K562 treated with DMSO at 1 percent for 24 hours (cell line): ENCODE data around the gene GPR25. TPM values are rescaled to one million over a fixed set of nuclear protein-coding genes. Genes with fewer than 3 reads are reported as not detected.

ENCODE experiments used
- total RNA-seq: library from RNA; unstranded; fragments of 300-600 nt; gene quantifications from 2 replicates; pipeline ENCODE4 v1.2.3, GENCODE V29; 2022; ENCODE audit warnings: low read depth; ENCODE audit not compliant: insufficient read depth

GPR25 gene, protein sequence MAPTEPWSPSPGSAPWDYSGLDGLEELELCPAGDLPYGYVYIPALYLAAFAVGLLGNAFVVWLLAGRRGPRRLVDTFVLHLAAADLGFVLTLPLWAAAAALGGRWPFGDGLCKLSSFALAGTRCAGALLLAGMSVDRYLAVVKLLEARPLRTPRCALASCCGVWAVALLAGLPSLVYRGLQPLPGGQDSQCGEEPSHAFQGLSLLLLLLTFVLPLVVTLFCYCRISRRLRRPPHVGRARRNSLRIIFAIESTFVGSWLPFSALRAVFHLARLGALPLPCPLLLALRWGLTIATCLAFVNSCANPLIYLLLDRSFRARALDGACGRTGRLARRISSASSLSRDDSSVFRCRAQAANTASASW
- total RNA-seq = not detected in 2 replicates

GRCh38 chr1:200872446-200873115 is at the start of gene GPR25:
Gene GPR25, plus strand, starts transcription at chr1:200872981. Its CDS starts 57 bp downstream, at chr1:200873038.

DNA sequence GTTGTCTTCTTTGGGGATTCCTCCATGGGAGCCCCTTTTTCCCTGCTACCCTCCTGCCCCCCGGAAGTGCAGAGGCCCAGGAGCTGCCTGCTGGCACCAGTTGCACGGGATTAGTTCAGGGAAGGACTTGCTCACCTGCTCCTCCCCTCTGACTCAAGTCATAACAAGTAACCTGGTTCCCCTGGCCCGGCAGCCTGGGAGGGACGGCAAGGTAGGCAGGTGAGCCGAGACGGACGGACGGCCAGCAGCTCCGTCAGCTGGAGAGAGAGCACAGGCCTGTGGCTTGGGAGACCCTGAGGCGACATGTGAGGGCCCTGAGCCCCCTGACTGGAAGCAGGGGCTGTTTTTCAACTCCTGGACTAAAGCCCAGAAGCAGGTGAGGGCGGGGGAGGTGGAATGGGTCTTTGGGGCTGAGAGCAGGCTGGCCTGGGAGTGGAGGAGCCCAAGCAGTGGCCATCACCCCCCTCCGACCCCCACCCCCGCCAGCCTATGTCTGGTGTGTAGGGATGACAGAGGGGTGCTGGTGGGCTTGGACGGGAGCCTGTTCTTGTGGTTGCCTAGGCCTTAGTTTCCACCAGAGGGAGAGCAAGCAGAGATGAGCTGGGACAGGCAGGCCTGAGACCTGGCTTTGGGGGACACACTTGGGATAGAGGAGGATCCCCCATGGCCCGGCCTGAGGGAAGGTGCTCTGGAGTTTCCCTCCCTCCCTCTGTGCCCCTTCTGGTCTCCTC is 22.1 kb downstream of the GPR25 start, which contains the start of gene INAVA:
TSS of gene INAVA (plus strand) at position 189 of the 731 bp plus-strand sequence. CDS start 3,501 bp downstream, outside the sequence.

Other genes with a start within 250 kb of the GPR25 start
- gene DDX59, start 203.1 kb upstream of the GPR25 start, total RNA-seq = 15.2 and 17.3 TPM in 2 replicates
- 5.1 and 7.0 TPM in 2 replicates for gene CAMSAP2, start 134.1 kb upstream of the GPR25 start, total RNA-seq
- not detected in 2 replicates for gene INAVA, start 21.9 kb downstream of the GPR25 start, total RNA-seq
- gene KIF21B, start 150.7 kb downstream of the GPR25 start, total RNA-seq = 12.5 and 12.8 TPM in 2 replicates
- not detected in 2 replicates for gene CACNA1S, start 239.4 kb downstream of the GPR25 start, total RNA-seq